8988T (cell line): ENCODE results near the gene CFP.
"Not testable (repeated sequence)": the region's sequence is repeated elsewhere in the genome, so short reads cannot be mapped to it uniquely, and the experiment has no call there.

Experiments
- DNase-seq: peaks from one replicate; pipeline ENCODE4 v3.0.0; 2011

CFP gene

GRCh38 chrX:47629419-47630200 is at the start of gene CFP:
Gene CFP (minus strand): TSS chrX:47629930. CDS start chrX:47629844, 86 bp downstream.
- DNase-seq, result no peak

- not testable (repeated sequence) for DNase-seq
These were observed 46.5 kb upstream of the CFP start for GRCh38 chrX:47675959-47676859.

GRCh38 chrX:47674776-47675175 is 45.0 kb upstream of the CFP start:
- DNase-seq, result no peak

DNA sequence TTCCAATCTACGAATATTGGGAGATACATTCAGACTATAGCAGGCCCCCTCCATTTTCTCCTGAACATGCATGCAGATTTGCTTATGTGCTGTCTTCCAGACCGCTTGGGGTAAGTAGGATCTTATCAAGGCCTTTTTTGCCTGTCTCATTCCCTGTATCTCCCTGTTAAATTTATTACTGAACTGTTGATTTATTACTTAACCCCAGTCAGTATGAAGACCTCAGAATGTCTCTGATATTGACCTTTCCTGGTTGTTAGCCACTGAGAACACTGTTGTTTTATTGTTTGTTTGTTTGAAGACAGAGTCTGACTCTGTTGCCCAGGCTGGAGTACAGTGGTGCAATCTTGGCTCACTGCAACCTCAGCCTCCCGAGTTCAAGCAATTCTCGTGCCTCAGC is 36.1 kb upstream of the CFP start:
- not testable (repeated sequence) for DNase-seq

GRCh38 chrX:47664737-47665136 is 35.0 kb upstream of the CFP start:
- DNase-seq, result no peak

DNA sequence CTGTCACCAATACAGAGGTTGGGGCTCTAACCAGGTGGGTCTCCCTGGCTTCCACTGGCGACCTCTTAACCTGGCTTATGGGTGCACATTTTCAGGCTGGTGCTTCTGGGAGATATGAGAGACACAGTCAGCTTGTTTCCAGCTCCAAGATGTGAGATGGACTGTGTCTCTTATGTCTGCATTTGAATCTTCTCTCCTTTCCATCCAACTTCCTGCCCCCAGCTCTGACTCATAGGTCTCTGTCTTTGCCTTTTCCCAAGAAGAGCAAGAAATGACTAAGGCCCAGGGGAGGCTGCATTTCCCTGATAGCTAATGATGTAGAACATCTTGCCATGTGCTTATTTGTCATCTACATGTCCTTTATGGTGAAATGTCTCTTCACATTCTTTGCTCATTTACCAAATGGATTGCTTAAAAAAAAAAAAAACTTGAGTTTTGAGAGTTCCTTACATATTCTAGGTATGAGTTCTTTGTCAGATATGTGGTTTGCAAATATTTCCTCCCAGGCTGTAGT is 32.5 kb upstream of the CFP start:
- no peak for DNase-seq

- DNase-seq, result no peak
These were observed 31.8 kb upstream of the CFP start for GRCh38 chrX:47661539-47661938.

DNA sequence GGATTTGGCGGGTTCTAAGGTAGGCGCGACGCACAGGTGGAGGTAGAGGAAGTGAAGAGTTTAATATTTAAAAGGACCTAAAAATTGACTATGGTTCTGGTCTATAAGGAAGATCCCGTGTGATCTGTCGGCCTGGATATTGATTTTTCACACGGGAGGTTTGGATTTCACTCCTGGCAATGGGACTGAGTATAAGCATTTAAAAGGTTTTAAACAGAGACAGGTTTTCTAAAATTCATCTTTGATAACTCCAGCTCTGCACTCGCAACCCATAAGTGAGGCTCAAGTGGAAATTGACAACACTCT is 29.6 kb upstream of the CFP start:
- DNase-seq, result no peak

DNA sequence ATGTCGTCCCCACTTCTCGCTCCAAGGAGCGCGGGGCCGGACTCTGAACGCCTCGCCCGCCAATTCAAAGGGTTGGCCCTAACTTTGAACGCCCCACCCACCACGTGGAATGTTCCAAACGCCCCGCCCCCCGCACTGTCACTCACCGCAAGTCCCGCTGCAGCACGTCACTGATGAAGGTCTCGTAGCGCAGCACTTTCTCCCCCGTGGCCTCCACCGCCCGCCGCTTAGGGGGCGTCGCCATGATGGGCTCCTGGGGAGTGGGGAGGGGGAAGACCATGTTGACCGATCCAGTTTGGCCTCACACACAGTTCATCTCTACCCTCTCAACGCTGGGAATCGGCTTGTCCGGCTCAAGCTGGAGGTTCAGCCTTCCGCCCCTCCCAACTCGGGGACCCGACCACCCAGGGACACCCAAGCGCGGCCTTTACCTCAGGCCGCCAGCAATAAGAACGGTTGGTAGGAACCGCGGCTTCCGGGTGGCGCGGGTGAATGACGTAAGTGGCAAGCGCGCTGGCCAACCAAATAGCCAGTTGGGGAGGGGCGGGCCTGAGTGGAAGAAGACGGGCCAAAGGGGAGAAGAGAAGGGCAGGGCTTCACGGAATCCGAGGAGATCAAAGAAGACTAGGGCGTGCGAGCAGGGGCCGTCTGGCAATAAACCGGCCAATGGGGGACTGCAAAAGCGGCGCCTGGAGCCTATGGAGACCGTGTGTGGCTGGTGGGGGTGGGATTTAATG is 29.1 kb upstream of the CFP start, which contains the start of gene UXT:
Gene UXT (minus strand): TSS at position 497 of the 737 bp plus-strand sequence. CDS start 253 bp downstream, at position 244.
- DNase-seq, result peak; percentile 44

DNA sequence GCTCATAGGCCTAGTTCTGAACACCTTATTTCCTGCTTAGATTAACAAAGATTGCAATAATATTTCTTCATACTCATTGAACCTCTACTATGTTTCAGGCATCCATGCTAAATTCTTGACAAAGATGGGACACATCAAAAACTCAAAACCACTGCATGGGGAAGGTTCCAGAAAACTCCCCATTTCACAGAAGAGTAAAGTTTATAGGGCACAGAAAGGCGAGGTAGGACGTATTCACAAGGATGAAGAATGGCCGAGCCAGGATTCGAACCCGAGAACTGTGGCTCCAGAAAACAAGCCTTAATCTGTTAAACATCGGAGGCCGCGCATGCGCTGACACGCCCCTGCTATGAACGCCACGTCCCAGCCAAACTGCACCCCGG is 28.6 kb upstream of the CFP start:
- DNase-seq, result no peak

DNA sequence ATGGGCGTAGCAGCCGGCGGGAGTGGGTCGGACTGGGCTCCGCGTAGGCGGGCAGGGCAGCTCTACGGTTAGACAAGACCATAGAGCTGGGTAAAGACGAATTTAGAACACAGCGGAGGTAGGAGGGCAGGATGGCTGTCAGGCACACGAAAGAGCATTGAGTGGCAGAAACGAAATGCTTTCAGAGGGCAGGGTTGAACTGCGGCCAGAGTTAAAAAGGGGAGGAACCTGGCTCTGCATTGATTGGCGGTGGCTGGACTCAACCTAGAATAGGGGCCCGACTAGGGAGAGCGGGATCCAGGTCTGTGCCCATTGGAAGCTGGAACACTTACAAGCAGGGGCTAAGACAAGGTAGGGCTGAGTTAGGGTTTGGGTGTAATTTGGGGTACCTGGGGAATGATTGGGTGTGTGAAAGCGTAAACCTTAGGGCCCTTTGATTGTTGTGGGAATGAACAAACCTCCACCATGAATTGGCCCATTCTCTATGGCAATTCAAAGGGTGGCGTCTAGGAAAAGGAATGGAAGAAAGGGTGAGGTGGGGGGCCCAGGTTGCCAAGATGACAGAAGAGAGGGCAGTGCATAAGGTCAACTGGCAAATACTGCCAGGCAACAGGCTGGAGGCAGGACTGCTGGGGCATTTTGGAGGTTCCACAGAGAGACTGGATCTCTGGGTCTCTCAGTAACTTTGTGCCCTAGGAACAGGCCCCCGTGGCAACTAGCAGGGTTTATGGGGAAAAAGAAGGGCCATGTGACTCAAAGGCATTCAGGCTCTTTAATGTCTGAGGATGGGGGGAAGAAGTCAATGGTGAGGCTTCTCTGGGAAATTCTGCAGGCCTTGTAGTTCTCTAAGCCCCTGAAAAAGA is 21.5 kb upstream of the CFP start:
- no peak for DNase-seq

GRCh38 chrX:47650164-47651042 is 20.7 kb upstream of the CFP start, which contains the start of gene ELK1:
Gene ELK1 (minus strand): TSS chrX:47650563. CDS start chrX:47641441, 9,122 bp downstream.
- DNase-seq, result peak; percentile 65

- no peak for DNase-seq
These were observed 20.0 kb upstream of the CFP start for GRCh38 chrX:47649781-47650163.

- DNase-seq, result no peak
These were observed 19.5 kb upstream of the CFP start for GRCh38 chrX:47649271-47649670.

GRCh38 chrX:47648376-47648775 is 18.6 kb upstream of the CFP start:
- DNase-seq, result no peak

- DNase-seq, result no peak
These were observed 16.9 kb upstream of the CFP start for GRCh38 chrX:47646636-47647035.

DNA sequence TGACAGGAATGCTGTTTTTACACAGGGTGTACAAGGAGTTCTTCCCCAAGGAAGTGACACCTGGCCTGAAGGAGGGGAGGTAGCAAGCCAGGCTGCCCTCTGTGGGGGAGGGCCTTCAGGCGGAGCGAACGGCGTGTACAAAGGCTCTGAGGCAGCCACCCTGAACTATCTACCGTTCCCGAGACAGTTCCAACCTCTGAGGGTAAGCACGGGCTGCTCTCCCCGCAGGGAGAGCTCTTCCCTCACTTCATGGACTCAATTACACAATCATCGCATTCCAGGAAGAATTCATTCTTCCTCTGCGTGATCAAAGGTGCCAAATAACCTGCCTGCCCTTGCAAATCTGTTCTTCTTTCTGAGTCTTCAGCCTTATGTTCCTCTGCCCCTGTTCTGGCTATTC is 15.8 kb upstream of the CFP start:
- DNase-seq, result no peak

DNA sequence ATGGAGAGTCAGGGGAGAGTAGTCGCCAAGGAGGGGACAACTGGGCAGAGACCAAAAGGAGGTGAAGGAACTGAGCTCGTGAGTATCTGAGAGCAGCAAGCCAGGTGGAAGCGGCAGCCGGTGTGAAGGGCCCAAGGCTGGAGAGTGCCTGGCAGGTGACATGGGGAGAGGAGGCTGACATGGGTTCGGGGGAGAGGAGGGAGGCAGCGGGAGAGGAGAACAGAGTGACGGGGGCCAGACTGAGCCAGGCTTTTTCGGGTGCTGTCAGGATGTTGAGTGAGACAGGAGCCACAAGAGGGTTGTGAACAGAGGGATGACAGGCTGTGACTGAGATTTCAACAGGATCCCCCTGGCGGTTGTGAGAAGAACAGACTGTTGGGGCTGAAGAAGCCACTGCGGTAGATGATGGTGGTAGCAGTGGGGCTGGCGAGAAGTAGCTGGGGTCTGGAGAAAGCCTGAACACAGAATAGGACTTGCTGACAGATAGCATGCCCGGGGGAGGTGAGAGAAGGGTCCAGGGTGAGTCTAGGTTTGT is 14.9 kb upstream of the CFP start:
- no peak for DNase-seq

GRCh38 chrX:47643926-47644325 is 14.2 kb upstream of the CFP start:
- no peak for DNase-seq

- no peak for DNase-seq
These were observed 9.1 kb upstream of the CFP start for GRCh38 chrX:47638816-47639215.
